Adipose tissue (tissue), 3 donors: ENCODE measurements around the gene SMARCA2. TPM values are rescaled to one million over a fixed set of nuclear protein-coding genes. Genes with fewer than 3 reads are reported as not detected.

Experiments
- H3K27ac ChIP-seq: one replicate; pipeline ENCODE4 v1.5.1; 2013; ENCODE audit warnings: low read depth, low read length
- WGBS, 3 donors: extraction: QIAGEN DNeasy Blood & Tissue Kit; methylation state at CpG; one replicate each; pipeline ENCODE4 v1.1.7; 2013; 5-methylcytosine and 5-hydroxymethylcytosine counted together
- polyA plus RNA-seq, 3 donors: library from polyadenylated mRNA; stranded (reverse); fragments of 200-250 nt; gene quantifications; one replicate each; pipeline ENCODE4 v1.2.3, GENCODE V29; 2013
- donor health status: healthy with polysubstance abuse.
- donor health status: Bipolar disorder and iron deficiency.
- donor health status: healthy.

The SMARCA2 gene
- polyA plus RNA-seq, 3 donors, result 27.0 to 150 (median 36.2) TPM

- no peak overlapping the region for H3K27ac ChIP-seq
- WGBS, 3 donors, result 89 to 92% (median 91%) methylated on average over 4 of the region's 4 CpGs
Measured at GRCh38 chr9:2012347-2012746, 2.8 kb upstream of the SMARCA2 start.

- H3K27ac ChIP-seq, result no peak overlapping the region
- 15 to 20% (median 19%) methylated on average over 13 of the region's 13 CpGs for WGBS, 3 donors
Measured at GRCh38 chr9:2013743-2014475, 1.2 kb upstream of the SMARCA2 start.

GRCh38 chr9:2015581-2016407 is 647 bp downstream of the SMARCA2 start:
- 0 to 1% (median 0%) methylated on average over 53 to 59 of the region's 59 CpGs for WGBS, 3 donors
- peak overlapping the region; percentile 85 for H3K27ac ChIP-seq

GRCh38 chr9:2016408-2017330 is 1.5 kb downstream of the SMARCA2 start:
- H3K27ac ChIP-seq, result peak overlapping the region; percentile 85
- WGBS, 3 donors, result 0% methylated on average over 72 to 85 of the region's 85 CpGs

GRCh38 chr9:2017331-2018161 is 2.4 kb downstream of the SMARCA2 start:
- WGBS, 3 donors, result 0 to 1% (median 0%) methylated on average over 77 to 81 of the region's 81 CpGs
- H3K27ac ChIP-seq, result peak overlapping the region; percentile 77

GRCh38 chr9:2018162-2018643 is 3.1 kb downstream of the SMARCA2 start:
- peak overlapping the region; percentile 77 for H3K27ac ChIP-seq
- 2 to 5% (median 5%) methylated on average over 7 of the region's 7 CpGs for WGBS, 3 donors

GRCh38 chr9:2018764-2019558 is 3.8 kb downstream of the SMARCA2 start:
- H3K27ac ChIP-seq, result no peak overlapping the region
- 28 to 34% (median 28%) methylated on average over 6 of the region's 6 CpGs for WGBS, 3 donors

GRCh38 chr9:2019723-2020122 is 4.6 kb downstream of the SMARCA2 start:
- no peak overlapping the region for H3K27ac ChIP-seq
- 42 to 54% (median 50%) methylated on average over 1 of the region's 1 CpG for WGBS, 3 donors

- no peak overlapping the region for H3K27ac ChIP-seq
- 70 to 80% (median 72%) methylated on average over 7 of the region's 7 CpGs for WGBS, 3 donors
Measured at GRCh38 chr9:2021731-2022130, 6.6 kb downstream of the SMARCA2 start.

- no peak overlapping the region for H3K27ac ChIP-seq
- WGBS, 3 donors, result 36 to 62% (median 48%) methylated on average over 1 of the region's 1 CpG
Measured at GRCh38 chr9:2022560-2022959, 7.4 kb downstream of the SMARCA2 start.

- WGBS, 3 donors, result 35 to 41% (median 38%) methylated on average over 3 of the region's 3 CpGs
- no peak overlapping the region for H3K27ac ChIP-seq
Measured at GRCh38 chr9:2023042-2023441, 7.9 kb downstream of the SMARCA2 start.

- 14 to 25% (median 17%) methylated on average over 5 of the region's 5 CpGs for WGBS, 3 donors
- no peak overlapping the region for H3K27ac ChIP-seq
Measured at GRCh38 chr9:2023532-2023931, 8.4 kb downstream of the SMARCA2 start.

- 23 to 78% (median 40%) methylated on average over 5 of the region's 5 CpGs for WGBS, 3 donors
- H3K27ac ChIP-seq, result peak overlapping the region; percentile 26
Measured at GRCh38 chr9:2024888-2025782, 10.0 kb downstream of the SMARCA2 start.

GRCh38 chr9:2026220-2026997 is 11.3 kb downstream of the SMARCA2 start:
- 42 to 74% (median 52%) methylated on average over 9 of the region's 9 CpGs for WGBS, 3 donors

GRCh38 chr9:2027543-2028160 is 12.5 kb downstream of the SMARCA2 start:
- no peak overlapping the region for H3K27ac ChIP-seq
- WGBS, 3 donors, result 90 to 96% (median 93%) methylated on average over 5 of the region's 5 CpGs

More at GRCh38 chr9:2026220-2026997, 11.3 kb downstream of the SMARCA2 start:
- H3K27ac ChIP-seq, result peak overlapping the region; percentile 26
